Measurements from ENCODE around the gene NPY.

- no peak for TF ChIP-seq POLR2AphosphoS5 (IDR thresholded peaks at IDR 0.05; ENCODE audit: borderline replicate concordance, low read depth, low read length)
- TF ChIP-seq EZH2 (IDR thresholded peaks at IDR 0.05): no peak
Observed at GRCh38 chr7:24316340-24316739, 32.4 kb downstream of the NPY start.
